Measurements from ENCODE around the gene JMJD6. TPM values are rescaled to one million over a fixed set of nuclear protein-coding genes. Genes with fewer than 3 reads are reported as not detected.

Gene JMJD6
- total and polyA plus RNA-seq, 9 of the 15 experiments (the other 6 are each of a cell fraction or from before 2014, with no cell fraction given) = 2.5 to 52.3 (median 36.3) TPM

GRCh38 chr17:76737676-76738467 lies 11.5 kb upstream of the JMJD6 start, which contains the start of gene MFSD11 (continued):
- TF ChIP-seq CTCFL (IDR thresholded peaks at IDR 0.05; ENCODE audit: borderline replicate concordance, insufficient read depth, low read depth, low read length, poor library complexity, severe bottlenecking) = no peak
- no peak for TF ChIP-seq SNAPC5 (CRISPR knock-in tag; IDR thresholded peaks at IDR 0.05)
- 0 out of 2 replicates have a peak, but pooled peaks have one; percentile 13 for TF ChIP-seq ZNF695 (CRISPR knock-in tag; IDR thresholded peaks at IDR 0.05)
- TF ChIP-seq STAT6 (CRISPR knock-in tag; IDR thresholded peaks at IDR 0.05) = peak; percentile 87; the same call in 1 of the 2 replicates
- no peak for TF ChIP-seq CREBBP (IDR thresholded peaks at IDR 0.05; ENCODE audit: low read depth, low read length)
- TF ChIP-seq PRPF4 (IDR thresholded peaks at IDR 0.05; ENCODE audit: insufficient read depth, low read depth, low read length, poor library complexity, severe bottlenecking) = no peak
- TF ChIP-seq NR2C1 (IDR thresholded peaks at IDR 0.05) = no peak
- peak; percentile 4; the same call in 1 of the 2 replicates for TF ChIP-seq NR2C1 (tag; IDR thresholded peaks at IDR 0.05)
- TF ChIP-seq NR2C2 (CRISPR knock-in tag; IDR thresholded peaks at IDR 0.05) = peak; percentile 63; the same call in 1 of the 2 replicates
- TF ChIP-seq NR2C2 (tag; IDR thresholded peaks at IDR 0.05) = peak; percentile 92
- no peak for TF ChIP-seq RBM39 (optimal IDR thresholded peaks at IDR 0.05; ENCODE audit: low read depth, low read length)
- TF ChIP-seq SAP30 (IDR thresholded peaks at IDR 0.05; ENCODE audit: borderline replicate concordance, insufficient read depth, low read depth, low read length, poor library complexity, severe bottlenecking) = peak; percentile 83
- TF ChIP-seq ATF7 (IDR thresholded peaks at IDR 0.05) = peak; percentile 56
- peak; percentile 58 for TF ChIP-seq KDM5B (IDR thresholded peaks at IDR 0.05; ENCODE audit: insufficient replicate concordance, low read depth, low read length)
- no peak for TF ChIP-seq STAT5B (CRISPR knock-in tag; IDR thresholded peaks at IDR 0.05)
- TF ChIP-seq ZNF512 (tag; IDR thresholded peaks at IDR 0.05) = peak; percentile 37; the same call in 1 of the 2 replicates
- TF ChIP-seq TRIM24 (IDR thresholded peaks at IDR 0.05) = no peak
- TF ChIP-seq MTA1 (IDR thresholded peaks at IDR 0.05; ENCODE audit: borderline replicate concordance) = peak; percentile 56; the same call in 1 of the 2 replicates
- peak; percentile 75 to 93 for TF ChIP-seq MNT (conservative IDR thresholded peaks at IDR 0.05)
